Measurements from ENCODE around the gene FGFRL1. TPM values are rescaled to one million over a fixed set of nuclear protein-coding genes. Genes with fewer than 3 reads are reported as not detected.

FGFRL1 gene
- polyA plus RNA-seq, 1 donor from 2014 or later = 0.97 TPM

- Histone ChIP-seq H3F3A (ENCODE audit: insufficient read depth, low read length, poor library complexity, severe bottlenecking) (no peaks in the 10 kb centered on the region), H3K79me2 (replicated peaks; ENCODE audit: insufficient read depth, low read length) (peaks cover 4% of the 10 kb centered on the region), H3K9me2 (ENCODE audit: insufficient read depth, low read length) (no peaks in the 10 kb centered on the region), H2AFZ (ENCODE audit: low read depth, low read length) (no peak overlapping the region), H3K4me3 (ENCODE audit: low read length) (no peak overlapping the region), H3K4me2 (ENCODE audit: low read length) (no peak overlapping the region), H3K9ac (ENCODE audit: low read length) (no peak overlapping the region), H3K27me3 (ENCODE audit: insufficient read depth, low read depth, low read length) (peaks cover 2% of the 10 kb centered on the region), H3K27ac (ENCODE audit: low read length) (no peak overlapping the region), H3K36me3 (ENCODE audit: insufficient read depth, low read length) (no peaks in the 10 kb centered on the region), H3K9me3 (ENCODE audit: low read length) (no peaks in the 10 kb centered on the region), H4K20me1 (ENCODE audit: insufficient read depth) (no peaks in the 10 kb centered on the region)
- TF ChIP-seq MXI1 (conservative IDR thresholded peaks at IDR 0.05; ENCODE audit: poor library complexity, severe bottlenecking) (no peak), EP300 (conservative IDR thresholded peaks at IDR 0.05; ENCODE audit: poor library complexity, severe bottlenecking) (no peak), CTCF (IDR thresholded peaks at IDR 0.05; ENCODE audit: poor library complexity, severe bottlenecking) (no peak), TAF1 (IDR thresholded peaks at IDR 0.05; ENCODE audit: low read depth) (no peak), REST (IDR thresholded peaks at IDR 0.05; ENCODE audit: borderline replicate concordance) (no peak), EZH2 (IDR thresholded peaks at IDR 0.05; ENCODE audit: borderline replicate concordance, insufficient read depth, low read length, poor library complexity, severe bottlenecking) (no peak), SMC3 (conservative IDR thresholded peaks at IDR 0.05; ENCODE audit: poor library complexity) (no peak), RAD21 (conservative IDR thresholded peaks at IDR 0.05) (no peak), POLR2AphosphoS5 (IDR thresholded peaks at IDR 0.05) (no peak)
Measured at GRCh38 chr4:1017211-1017610, 5.8 kb downstream of the FGFRL1 start.

GRCh38 chr4:1017706-1018105 is 6.3 kb downstream of the FGFRL1 start:
- H3F3A ChIP-seq (ENCODE audit: insufficient read depth, low read length, poor library complexity, severe bottlenecking) = no peaks in the 10 kb centered on the region
- no peak for TF ChIP-seq RAD21 (conservative IDR thresholded peaks at IDR 0.05)
- no peak for TF ChIP-seq CTCF (IDR thresholded peaks at IDR 0.05; ENCODE audit: poor library complexity, severe bottlenecking)
- TF ChIP-seq EP300 (conservative IDR thresholded peaks at IDR 0.05; ENCODE audit: poor library complexity, severe bottlenecking) = no peak
- TF ChIP-seq MXI1 (conservative IDR thresholded peaks at IDR 0.05; ENCODE audit: poor library complexity, severe bottlenecking) = no peak
- no peak for TF ChIP-seq REST (IDR thresholded peaks at IDR 0.05; ENCODE audit: borderline replicate concordance)
- no peak for TF ChIP-seq EZH2 (IDR thresholded peaks at IDR 0.05; ENCODE audit: borderline replicate concordance, insufficient read depth, low read length, poor library complexity, severe bottlenecking)
- TF ChIP-seq SMC3 (conservative IDR thresholded peaks at IDR 0.05; ENCODE audit: poor library complexity) = no peak
- TF ChIP-seq TAF1 (IDR thresholded peaks at IDR 0.05; ENCODE audit: low read depth) = no peak
- TF ChIP-seq POLR2AphosphoS5 (IDR thresholded peaks at IDR 0.05) = no peak
- no peak overlapping the region for H3K27ac ChIP-seq (ENCODE audit: low read length)
- H3K36me3 ChIP-seq (ENCODE audit: insufficient read depth, low read length) = no peaks in the 10 kb centered on the region
- no peaks in the 10 kb centered on the region for H4K20me1 ChIP-seq (ENCODE audit: insufficient read depth)
- no peak overlapping the region for H3K4me2 ChIP-seq (ENCODE audit: low read length)
- no peaks in the 10 kb centered on the region for H3K9me3 ChIP-seq (ENCODE audit: low read length)
- no peaks in the 10 kb centered on the region for H3K9me2 ChIP-seq (ENCODE audit: insufficient read depth, low read length)
- no peaks in the 10 kb centered on the region for H3K27me3 ChIP-seq (ENCODE audit: insufficient read depth, low read depth, low read length)
- no peak overlapping the region for H2AFZ ChIP-seq (ENCODE audit: low read depth, low read length)
- H3K4me3 ChIP-seq (ENCODE audit: low read length) = no peak overlapping the region
- H3K79me2 ChIP-seq (replicated peaks; ENCODE audit: insufficient read depth, low read length) = peaks cover 4% of the 10 kb centered on the region
- no peak overlapping the region for H3K9ac ChIP-seq (ENCODE audit: low read length)

All from neural cell (in vitro differentiated cells).